ENCODE data around the gene DYNC1I1.

DYNC1I1 gene

GRCh38 chr7:95971716-95972115, 199.4 kb downstream of the DYNC1I1 start:
- no peak for DNase-seq (ENCODE audit: low read depth)

GRCh38 chr7:95972523-95972922, 200.2 kb downstream of the DYNC1I1 start:
- no peak for DNase-seq (ENCODE audit: low read depth)

- no peak for DNase-seq (ENCODE audit: low read depth)
These were observed 201.8 kb downstream of the DYNC1I1 start for GRCh38 chr7:95974108-95974507.

GRCh38 chr7:95976369-95977060, 204.2 kb downstream of the DYNC1I1 start:
- no peak for DNase-seq (ENCODE audit: low read depth)

GRCh38 chr7:95977994-95978393, 205.6 kb downstream of the DYNC1I1 start:
- no peak for DNase-seq (ENCODE audit: low read depth)

GRCh38 chr7:95980167-95980566, 207.8 kb downstream of the DYNC1I1 start:
- no peak for DNase-seq (ENCODE audit: low read depth)

GRCh38 chr7:95980706-95981105, 208.4 kb downstream of the DYNC1I1 start:
- no peak for DNase-seq (ENCODE audit: low read depth)

- DNase-seq (ENCODE audit: low read depth): no peak
These were observed 213.9 kb downstream of the DYNC1I1 start for GRCh38 chr7:95986178-95986764.

- no peak for DNase-seq (ENCODE audit: low read depth)
These were observed 216.9 kb downstream of the DYNC1I1 start for GRCh38 chr7:95989301-95989700.

- DNase-seq (ENCODE audit: low read depth): no peak
These were observed 221.0 kb downstream of the DYNC1I1 start for GRCh38 chr7:95993380-95993779.

- DNase-seq (ENCODE audit: low read depth): no peak
These were observed 223.8 kb downstream of the DYNC1I1 start for GRCh38 chr7:95996174-95996573.

GRCh38 chr7:95996886-95997285, 224.5 kb downstream of the DYNC1I1 start:
- DNase-seq (ENCODE audit: low read depth): no peak

GRCh38 chr7:95997632-95998031, 225.3 kb downstream of the DYNC1I1 start:
- DNase-seq (ENCODE audit: low read depth): no peak

- no peak for DNase-seq (ENCODE audit: low read depth)
These were observed 227.1 kb downstream of the DYNC1I1 start for GRCh38 chr7:95999481-95999880.

- DNase-seq (ENCODE audit: low read depth): no peak
These were observed 232.2 kb downstream of the DYNC1I1 start for GRCh38 chr7:96004578-96004977.

GRCh38 chr7:96005271-96005670, 232.9 kb downstream of the DYNC1I1 start:
- no peak for DNase-seq (ENCODE audit: low read depth)

- no peak for DNase-seq (ENCODE audit: low read depth)
These were observed 236.8 kb downstream of the DYNC1I1 start for GRCh38 chr7:96009148-96009547.

- DNase-seq (ENCODE audit: low read depth): no peak
These were observed 241.5 kb downstream of the DYNC1I1 start for GRCh38 chr7:96013836-96014235.

- DNase-seq (ENCODE audit: low read depth): no peak
These were observed 242.3 kb downstream of the DYNC1I1 start for GRCh38 chr7:96014617-96015016.

- DNase-seq (ENCODE audit: low read depth): no peak
These were observed 243.8 kb downstream of the DYNC1I1 start for GRCh38 chr7:96016056-96016586.

GRCh38 chr7:96016735-96017134, 244.4 kb downstream of the DYNC1I1 start:
- DNase-seq (ENCODE audit: low read depth): no peak

- DNase-seq (ENCODE audit: low read depth): no peak
These were observed 245.5 kb downstream of the DYNC1I1 start for GRCh38 chr7:96017877-96018276.

GRCh38 chr7:96021568-96021967, 249.2 kb downstream of the DYNC1I1 start:
- no peak for DNase-seq (ENCODE audit: low read depth)

GRCh38 chr7:96023387-96023786, 251.0 kb downstream of the DYNC1I1 start:
- no peak for DNase-seq (ENCODE audit: low read depth)
